SK-N-SH treated with all-trans-retinoic acid at 6 μM for 48 hours (cell line): Measurements from ENCODE around the gene ZNF541.

Experiments used
- ATAC-seq: fragments of 200-7000 bp; cut with Tn5 transposase; 3 replicates; pipeline ENCODE4 v1.9.1; 2020; ENCODE audit warnings: mild to moderate bottlenecking, moderate library complexity
- ARNTL ChIP-seq: fragments of 450-650 bp; formaldehyde crosslinking; IDR thresholded peaks from 2 replicates; pipeline ENCODE4 v1.5.0; 2020; ENCODE audit warnings: low read depth, mild to moderate bottlenecking, moderate library complexity, borderline replicate concordance
- BACH2 ChIP-seq: fragments of 250-450 bp; sonication (Bioruptor Pico); IDR thresholded peaks from 2 replicates; pipeline ENCODE4 v1.9.0; 2021; ENCODE audit warnings: mild to moderate bottlenecking, borderline replicate concordance
- CREB5 ChIP-seq: fragments of 250-450 bp; sonication (Bioruptor Pico); IDR thresholded peaks from 2 replicates; pipeline ENCODE4 v1.5.1; 2020; ENCODE audit warnings: low read depth, mild to moderate bottlenecking, moderate library complexity
- CSDC2 ChIP-seq: fragments of 250-450 bp; sonication (Bioruptor Pico); IDR thresholded peaks from 2 replicates; pipeline ENCODE4 v1.5.0; 2020; ENCODE audit warnings: mild to moderate bottlenecking, moderate library complexity
- CSRNP3 ChIP-seq: fragments of 250-450 bp; sonication (Bioruptor Pico); IDR thresholded peaks from 2 replicates; pipeline ENCODE4 v1.5.1; 2021; ENCODE audit warnings: mild to moderate bottlenecking, moderate library complexity
- ESRRG ChIP-seq: fragments of 250-450 bp; sonication (Bioruptor Pico); IDR thresholded peaks from 2 replicates; pipeline ENCODE4 v1.6.1; 2021; ENCODE audit warnings: mild to moderate bottlenecking
- GLIS3 ChIP-seq: fragments of 250-450 bp; sonication (Bioruptor Pico); IDR thresholded peaks from 2 replicates; pipeline ENCODE4 v1.5.0; 2020; ENCODE audit warnings: mild to moderate bottlenecking, moderate library complexity
- ISL1 ChIP-seq: fragments of 250-450 bp; sonication (Bioruptor Pico); IDR thresholded peaks from 2 replicates; pipeline ENCODE4 v2.1.2; 2022; ENCODE audit warnings: mild to moderate bottlenecking, moderate library complexity
- OSR1 ChIP-seq: fragments of 250-450 bp; sonication (Bioruptor Pico); IDR thresholded peaks from 2 replicates; pipeline ENCODE4 v1.8.0; 2022; ENCODE audit warnings: moderate library complexity, mild to moderate bottlenecking, inconsistent platforms
- PATZ1 ChIP-seq: fragments of 250-450 bp; sonication (Bioruptor Pico); IDR thresholded peaks from 2 replicates; pipeline ENCODE4 v1.8.0; 2020; ENCODE audit warnings: mild to moderate bottlenecking, moderate library complexity, borderline replicate concordance
- POU6F1 ChIP-seq: fragments of 250-450 bp; sonication (Bioruptor Pico); IDR thresholded peaks from 2 replicates; pipeline ENCODE4 v1.8.0; 2021; ENCODE audit warnings: low read depth, mild to moderate bottlenecking, moderate library complexity, borderline replicate concordance
- RARB ChIP-seq: fragments of 250-450 bp; sonication (Bioruptor Pico); IDR thresholded peaks from 2 replicates; pipeline ENCODE4 v1.8.0; 2021; ENCODE audit warnings: mild to moderate bottlenecking, moderate library complexity
- SNAI2 ChIP-seq: fragments of 250-450 bp; sonication (Bioruptor Pico); IDR thresholded peaks from 2 replicates; pipeline ENCODE4 v1.5.0; 2020; ENCODE audit warnings: mild to moderate bottlenecking, moderate library complexity
- TCF4 ChIP-seq: fragments of 250-450 bp; sonication (Bioruptor Pico); IDR thresholded peaks from 2 replicates; pipeline ENCODE4 v1.8.0; 2021; ENCODE audit warnings: mild to moderate bottlenecking, moderate library complexity, borderline replicate concordance
- TOX ChIP-seq: fragments of 250-450 bp; sonication (Bioruptor Pico); IDR thresholded peaks from 2 replicates; pipeline ENCODE4 v1.8.0; 2021; ENCODE audit warnings: mild to moderate bottlenecking, moderate library complexity, borderline replicate concordance
- TSHZ2 ChIP-seq: fragments of 250-450 bp; sonication (Bioruptor Pico); IDR thresholded peaks from 2 replicates; pipeline ENCODE4 v1.5.0; 2020; ENCODE audit warnings: mild to moderate bottlenecking, moderate library complexity
- ZC3H10 ChIP-seq: fragments of 250-450 bp; sonication (Bioruptor Pico); IDR thresholded peaks from 2 replicates; pipeline ENCODE4 v1.5.1; 2021; ENCODE audit warnings: mild to moderate bottlenecking, moderate library complexity
- ZFP3 ChIP-seq: fragments of 250-450 bp; sonication (Bioruptor Pico); IDR thresholded peaks from 2 replicates; pipeline ENCODE4 v1.5.0; 2020; ENCODE audit warnings: mild to moderate bottlenecking, moderate library complexity
- ZFP30 ChIP-seq: fragments of 450-650 bp; formaldehyde crosslinking; IDR thresholded peaks from 2 replicates; pipeline ENCODE4 v1.5.0; 2022; ENCODE audit warnings: mild to moderate bottlenecking, moderate library complexity
- ZNF565 ChIP-seq: fragments of 450-650 bp; formaldehyde crosslinking; conservative IDR thresholded peaks from 2 replicates; pipeline ENCODE4 v1.5.0; 2020; ENCODE audit warnings: low read depth, mild to moderate bottlenecking, moderate library complexity
- ZNF70 ChIP-seq: fragments of 450-650 bp; formaldehyde crosslinking; IDR thresholded peaks from 2 replicates; pipeline ENCODE4 v1.5.0; 2020; ENCODE audit warnings: mild to moderate bottlenecking, moderate library complexity

ZNF541 gene

GRCh38 chr19:47529018-47529742, 43.8 kb downstream of the ZNF541 start:
- no peak for ATAC-seq
- TF ChIP-seq TCF4 (CRISPR knock-in tag) = no peak
- TF ChIP-seq RARB (CRISPR knock-in tag) = no peak
- TF ChIP-seq ESRRG (CRISPR knock-in tag) = no peak
- no peak for TF ChIP-seq ZNF565 (CRISPR knock-in tag)
- TF ChIP-seq TSHZ2 (CRISPR knock-in tag) = no peak
- no peak for TF ChIP-seq CREB5 (CRISPR knock-in tag)
- no peak for TF ChIP-seq ZFP30 (CRISPR knock-in tag)
- no peak for TF ChIP-seq BACH2 (CRISPR knock-in tag)
- TF ChIP-seq ZFP3 (CRISPR knock-in tag) = no peak
- no peak for TF ChIP-seq OSR1

- no peak for ATAC-seq
- TF ChIP-seq ZNF70 = no peak
- TF ChIP-seq POU6F1 (CRISPR knock-in tag) = no peak
- TF ChIP-seq GLIS3 (CRISPR knock-in tag) = no peak
- no peak for TF ChIP-seq ISL1 (CRISPR knock-in tag)
- no peak for TF ChIP-seq PATZ1
- TF ChIP-seq ZFP30 (CRISPR knock-in tag) = no peak
- no peak for TF ChIP-seq TCF4 (CRISPR knock-in tag)
- TF ChIP-seq TOX = no peak
- TF ChIP-seq ZC3H10 (CRISPR knock-in tag) = no peak
- TF ChIP-seq BACH2 (CRISPR knock-in tag) = no peak
- no peak for TF ChIP-seq ARNTL (CRISPR knock-in tag)
- TF ChIP-seq CSDC2 = no peak
- no peak for TF ChIP-seq SNAI2 (CRISPR knock-in tag)
Measured at GRCh38 chr19:47526798-47527197, 46.1 kb downstream of the ZNF541 start.

GRCh38 chr19:47523473-47523872, 49.5 kb downstream of the ZNF541 start:
- TF ChIP-seq SNAI2 (CRISPR knock-in tag) (no peak), ESRRG (CRISPR knock-in tag) (no peak), GLIS3 (CRISPR knock-in tag) (no peak), POU6F1 (CRISPR knock-in tag) (no peak), ZC3H10 (CRISPR knock-in tag) (no peak), OSR1 (no peak), RARB (CRISPR knock-in tag) (no peak), CSRNP3 (no peak), CREB5 (CRISPR knock-in tag) (no peak), BACH2 (CRISPR knock-in tag) (no peak), ZNF70 (no peak), TCF4 (CRISPR knock-in tag) (no peak), CSDC2 (no peak), TOX (no peak), ISL1 (CRISPR knock-in tag) (no peak)
- no peak for ATAC-seq
